H9 (cell line): ENCODE measurements around the gene TLK1. TPM values are rescaled to one million over a fixed set of nuclear protein-coding genes. Genes with fewer than 3 reads are reported as not detected.

Experiments
- DNase-seq: peaks from one replicate; pipeline ENCODE4 v3.0.0-alpha.2; 2017
- H2AFZ ChIP-seq: one replicate; pipeline ENCODE4 v1.6.1; 2013; ENCODE audit warnings: mild to moderate bottlenecking, low read length, control low read depth, moderate library complexity
- H2AK5ac ChIP-seq: 2 replicates; pipeline ENCODE4 v1.6.1; 2013; ENCODE audit warnings: low read length, control low read depth, mixed read lengths; ENCODE audit not compliant: insufficient read length
- H2BK120ac ChIP-seq: one replicate; pipeline ENCODE4 v1.6.1; 2013; ENCODE audit warnings: low read depth, mild to moderate bottlenecking, low read length, control low read depth, inconsistent platforms; ENCODE audit not compliant: poor library complexity, severe bottlenecking
- H2BK12ac ChIP-seq: 2 replicates; pipeline ENCODE4 v1.6.1; 2013; ENCODE audit warnings: low read length, control low read depth, mixed read lengths, low read depth; ENCODE audit not compliant: insufficient read length
- H2BK15ac ChIP-seq: 2 replicates; pipeline ENCODE4 v1.6.1; 2013; ENCODE audit warnings: low read depth, low read length, control low read depth
- H2BK20ac ChIP-seq: one replicate; pipeline ENCODE4 v1.6.1; 2013; ENCODE audit warnings: low read depth, mild to moderate bottlenecking, low read length, control low read depth, inconsistent platforms; ENCODE audit not compliant: poor library complexity, severe bottlenecking
- H2BK5ac ChIP-seq: 2 replicates; pipeline ENCODE4 v1.6.1; 2013; ENCODE audit warnings: low read length, control low read depth, mixed read lengths; ENCODE audit not compliant: insufficient read length
- H3K14ac ChIP-seq: 2 replicates; pipeline ENCODE4 v1.6.1; 2013; ENCODE audit warnings: low read length, control low read depth; ENCODE audit not compliant: insufficient read depth
- H3K18ac ChIP-seq: 2 replicates; pipeline ENCODE4 v1.6.1; 2013; ENCODE audit warnings: low read depth, mild to moderate bottlenecking, mixed read lengths, low read length, control low read depth; ENCODE audit not compliant: insufficient read length
- H3K23ac ChIP-seq: 2 replicates; pipeline ENCODE4 v1.6.1; 2013; ENCODE audit warnings: low read length, control low read depth, mixed read lengths, low read depth; ENCODE audit not compliant: insufficient read length
- H3K23me2 ChIP-seq: 2 replicates; pipeline ENCODE4 v1.6.1; 2013; ENCODE audit warnings: low read depth, mild to moderate bottlenecking, mixed read lengths, low read length, control low read depth; ENCODE audit not compliant: insufficient read length, poor library complexity, severe bottlenecking
- H3K27ac ChIP-seq: 2 replicates; pipeline ENCODE4 v1.5.1; 2013; ENCODE audit warnings: low read length, control low read depth, mixed read lengths, low read depth; ENCODE audit not compliant: insufficient read length
- H3K27me3 ChIP-seq: 2 replicates; pipeline ENCODE4 v1.6.1; 2013; ENCODE audit warnings: low read length, control low read depth, inconsistent platforms; ENCODE audit not compliant: insufficient read depth
- H3K4ac ChIP-seq: 2 replicates; pipeline ENCODE4 v1.6.1; 2013; ENCODE audit warnings: low read depth, mild to moderate bottlenecking, control low read depth, inconsistent platforms, low read length, moderate library complexity
- H3K4me1 ChIP-seq: 2 replicates; pipeline ENCODE4 v1.6.1; 2013; ENCODE audit warnings: low read length, control low read depth, inconsistent platforms; ENCODE audit not compliant: insufficient read depth
- H3K4me2 ChIP-seq: 2 replicates; pipeline ENCODE4 v1.6.1; 2013; ENCODE audit warnings: low read length, control low read depth, mixed read lengths; ENCODE audit not compliant: insufficient read length, insufficient read depth
- H3K56ac ChIP-seq: 2 replicates; pipeline ENCODE4 v1.6.1; 2013; ENCODE audit warnings: low read depth, mild to moderate bottlenecking, mixed read lengths, low read length, control low read depth; ENCODE audit not compliant: insufficient read length
- H3K79me1 ChIP-seq: 2 replicates; pipeline ENCODE4 v1.6.1; 2013; ENCODE audit warnings: low read depth, mild to moderate bottlenecking, moderate library complexity, low read length, control low read depth, inconsistent platforms; ENCODE audit not compliant: insufficient read depth, poor library complexity, severe bottlenecking
- H3K79me2 ChIP-seq: 2 replicates; pipeline ENCODE4 v1.6.1; 2013; ENCODE audit warnings: low read length, control low read depth, inconsistent platforms; ENCODE audit not compliant: insufficient read depth
- H3K9ac ChIP-seq: 2 replicates; pipeline ENCODE4 v1.6.1; 2013; ENCODE audit warnings: low read length, control low read depth, mixed read lengths; ENCODE audit not compliant: insufficient read length; ENCODE audit errors: extremely low read depth
- H3K9me3 ChIP-seq: one replicate; pipeline ENCODE4 v1.6.1; 2013; ENCODE audit warnings: low read depth, low read length, inconsistent platforms; ENCODE audit not compliant: control insufficient read depth
- H3T11ph ChIP-seq: one replicate; pipeline ENCODE4 v1.6.1; 2013; ENCODE audit warnings: mild to moderate bottlenecking, low read length, control low read depth, inconsistent platforms
- H4K20me1 ChIP-seq: one replicate; pipeline ENCODE4 v1.6.1; 2013; ENCODE audit not compliant: control insufficient read depth, insufficient read length, insufficient read depth
- H4K5ac ChIP-seq: 2 replicates; pipeline ENCODE4 v1.6.1; 2013; ENCODE audit warnings: low read depth, mild to moderate bottlenecking, mixed read lengths, low read length, control low read depth; ENCODE audit not compliant: insufficient read length
- H4K8ac ChIP-seq: replicated peaks from 2 replicates; pipeline ENCODE4 v1.6.1; 2013; ENCODE audit warnings: low read length, control low read depth, mixed read lengths, low read depth; ENCODE audit not compliant: insufficient read length
- H4K91ac ChIP-seq: 2 replicates; pipeline ENCODE4 v1.6.1; 2013; ENCODE audit warnings: low read depth, mild to moderate bottlenecking, moderate library complexity, mixed read lengths, low read length, control low read depth; ENCODE audit not compliant: insufficient read length
- H3K27ac Mint-ChIP-seq, 3 experiments: 2 replicates in 2 of 3; 3 replicates in 1 of 3; pipeline ENCODE4 v1.8.0; 2020 to 2021; ENCODE audit warnings: mixed read lengths in 3 of 3, mild to moderate bottlenecking in 1 of 3, moderate library complexity in 1 of 3
- H3K27me3 Mint-ChIP-seq: 2 replicates; pipeline ENCODE4 v1.8.0; 2021; ENCODE audit warnings: low read depth, mild to moderate bottlenecking, moderate library complexity, mixed read lengths
- H3K36me3 Mint-ChIP-seq, 3 experiments: 2 replicates in 2 of 3; 3 replicates in 1 of 3; pipeline ENCODE4 v1.8.0; 2020 to 2021; ENCODE audit warnings: low read depth in 3 of 3, mixed read lengths in 3 of 3; ENCODE audit not compliant: insufficient read depth in 1 of 3
- H3K4me1 Mint-ChIP-seq, 2 experiments: 2 replicates each; pipeline ENCODE4 v1.8.0; 2020; ENCODE audit warnings: mixed read lengths in 2 of 2
- H3K4me3 Mint-ChIP-seq, 2 experiments: 2 replicates in 1 of 2; 3 replicates in 1 of 2; pipeline ENCODE4 v1.8.0; 2020 to 2021; ENCODE audit warnings: mild to moderate bottlenecking in 2 of 2, mixed read lengths in 2 of 2, moderate library complexity in 1 of 2
- H3K9me3 Mint-ChIP-seq, 2 experiments: 2 replicates in 1 of 2; 3 replicates in 1 of 2; pipeline ENCODE4 v1.8.0; 2020; ENCODE audit warnings: mild to moderate bottlenecking in 2 of 2, mixed read lengths in 2 of 2, moderate library complexity in 1 of 2
- CTCF ChIP-seq: fragments of 200-600 bp; sonication (generic); conservative IDR thresholded peaks from 3 replicates; pipeline ENCODE4 v1.8.0; 2021; ENCODE audit warnings: antibody characterized with exemption, mild to moderate bottlenecking
- WGBS: extraction: QIAGEN DNeasy Blood & Tissue Kit; methylation state at CpG from one replicate; pipeline ENCODE4 v1.1.7; 2013; ENCODE audit warnings: missing lambda C conversion rate, low lambda C conversion rate, mixed read lengths; ENCODE audit not compliant: insufficient read length; ENCODE audit errors: extremely low coverage; 5-methylcytosine and 5-hydroxymethylcytosine counted together
- total RNA-seq: library from RNA; stranded (reverse); gene quantifications from 2 replicates; pipeline ENCODE4 v1.2.1, GENCODE V29; 2021

The TLK1 gene
- total RNA-seq, 1 experiment from 2014 or later = 112 TPM

GRCh38 chr2:171147081-171147480 is 13.6 kb downstream of the TLK1 start:
- Histone ChIP-seq H3K14ac (no peak overlapping the region), H3K9ac (no peak overlapping the region), H3K56ac (no peak overlapping the region), H3K23me2 (no peaks in the 10 kb centered on the region), H3K27ac (no peak overlapping the region), H3K4me2 (no peak overlapping the region), H3K79me2 (peaks cover 49% of the 10 kb centered on the region), H3K4ac (no peak overlapping the region), H3K23ac (no peak overlapping the region), H3K4me1 (no peaks in the 10 kb centered on the region; the same call in 1 of the 2 replicates), H3K9me3 (no peaks in the 10 kb centered on the region), H3K79me1 (peaks cover 7% of the 10 kb centered on the region), H4K8ac (no peak overlapping the region), H2BK5ac (no peak overlapping the region), H3K18ac (no peak overlapping the region), H4K20me1 (no peaks in the 10 kb centered on the region), H3T11ph (no peak overlapping the region), H2AFZ (no peak overlapping the region), H2AK5ac (no peak overlapping the region), H4K5ac (no peak overlapping the region), H2BK20ac (no peak overlapping the region), H4K91ac (no peak overlapping the region), H3K27me3 (no peaks in the 10 kb centered on the region), H2BK120ac (no peak overlapping the region), H2BK12ac (no peak overlapping the region), H2BK15ac (no peak overlapping the region)
- H3K27ac Mint-ChIP-seq = no peak overlapping the region
- H3K36me3 Mint-ChIP-seq = peaks cover 0 to 9% (median 2%) of the 10 kb centered on the region in 3 experiments; a peak in 3 of 7 replicates
- H3K4me1 Mint-ChIP-seq = peaks cover 18 to 43% of the 10 kb centered on the region in 2 experiments
- no peak overlapping the region for H3K4me3 Mint-ChIP-seq
- no peaks in the 10 kb centered on the region for H3K27me3 Mint-ChIP-seq
- no CpG with 5 or more reads among the region's 2 CpGs for WGBS
- no peak for TF ChIP-seq CTCF
- no peak for DNase-seq
- no peaks in the 10 kb centered on the region for H3K9me3 Mint-ChIP-seq
